IPS-15b (cell line): ENCODE results near the gene MBD5.

Experiments
- H3K27me3 ChIP-seq: one replicate; pipeline ENCODE4 v1.6.1; 2013; ENCODE audit warnings: low read length; ENCODE audit not compliant: control insufficient read depth, insufficient read depth
- H3K36me3 ChIP-seq: one replicate; pipeline ENCODE4 v1.6.1; 2013; ENCODE audit warnings: low read length; ENCODE audit not compliant: control insufficient read depth, insufficient read depth
- H3K4me1 ChIP-seq: one replicate; pipeline ENCODE4 v1.6.1; 2013; ENCODE audit warnings: mild to moderate bottlenecking, low read length; ENCODE audit not compliant: control insufficient read depth, insufficient read depth
- H3K4me3 ChIP-seq: one replicate; pipeline ENCODE4 v1.5.1; 2013; ENCODE audit warnings: low read depth, low read length
- H3K9ac ChIP-seq: one replicate; pipeline ENCODE4 v1.6.1; 2013; ENCODE audit warnings: low read depth, mild to moderate bottlenecking, low read length
- H3K9me3 ChIP-seq: one replicate; pipeline ENCODE4 v1.6.1; 2013; ENCODE audit warnings: mild to moderate bottlenecking, low read length; ENCODE audit not compliant: control insufficient read depth, insufficient read depth

The MBD5 gene

GRCh38 chr2:148132412-148132811 lies 111.5 kb downstream of the MBD5 start:
- H3K4me3 ChIP-seq = no peak overlapping the region
- H3K9me3 ChIP-seq = no peaks in the 10 kb centered on the region
- peaks cover 7% of the 10 kb centered on the region for H3K4me1 ChIP-seq
- no peaks in the 10 kb centered on the region for H3K27me3 ChIP-seq
- no peak overlapping the region for H3K9ac ChIP-seq
- H3K36me3 ChIP-seq = no peaks in the 10 kb centered on the region

GRCh38 chr2:148135705-148136104 lies 114.8 kb downstream of the MBD5 start:
- no peaks in the 10 kb centered on the region for H3K36me3 ChIP-seq
- no peaks in the 10 kb centered on the region for H3K9me3 ChIP-seq
- H3K9ac ChIP-seq = no peak overlapping the region
- no peak overlapping the region for H3K4me3 ChIP-seq
- H3K27me3 ChIP-seq = no peaks in the 10 kb centered on the region
- H3K4me1 ChIP-seq = peaks cover 7% of the 10 kb centered on the region

- Histone ChIP-seq H3K9ac (no peak overlapping the region), H3K9me3 (no peaks in the 10 kb centered on the region), H3K27me3 (no peaks in the 10 kb centered on the region), H3K4me3 (no peak overlapping the region), H3K4me1 (peaks cover 7% of the 10 kb centered on the region), H3K36me3 (no peaks in the 10 kb centered on the region)
Observed at GRCh38 chr2:148136441-148136840, 115.5 kb downstream of the MBD5 start.

- Histone ChIP-seq H3K27me3 (no peaks in the 10 kb centered on the region), H3K4me1 (peaks cover 3% of the 10 kb centered on the region), H3K36me3 (no peaks in the 10 kb centered on the region), H3K9me3 (no peaks in the 10 kb centered on the region), H3K4me3 (no peak overlapping the region), H3K9ac (no peak overlapping the region)
Observed at GRCh38 chr2:148161909-148162435, 141.1 kb downstream of the MBD5 start.

GRCh38 chr2:148162871-148163270 lies 142.0 kb downstream of the MBD5 start:
- Histone ChIP-seq H3K36me3 (no peaks in the 10 kb centered on the region), H3K9me3 (no peaks in the 10 kb centered on the region), H3K27me3 (no peaks in the 10 kb centered on the region), H3K9ac (no peak overlapping the region), H3K4me3 (no peak overlapping the region), H3K4me1 (peaks cover 3% of the 10 kb centered on the region)

- Histone ChIP-seq H3K9ac (no peak overlapping the region), H3K9me3 (no peaks in the 10 kb centered on the region), H3K4me1 (peaks cover 3% of the 10 kb centered on the region), H3K36me3 (no peaks in the 10 kb centered on the region), H3K27me3 (no peaks in the 10 kb centered on the region), H3K4me3 (no peak overlapping the region)
Observed at GRCh38 chr2:148165975-148166374, 145.1 kb downstream of the MBD5 start.

- Histone ChIP-seq H3K9me3 (no peaks in the 10 kb centered on the region), H3K27me3 (no peaks in the 10 kb centered on the region), H3K4me3 (no peak overlapping the region), H3K4me1 (no peaks in the 10 kb centered on the region), H3K36me3 (no peaks in the 10 kb centered on the region), H3K9ac (no peak overlapping the region)
Observed at GRCh38 chr2:148167241-148167766, 146.4 kb downstream of the MBD5 start.

GRCh38 chr2:148167855-148168254 lies 147.0 kb downstream of the MBD5 start:
- no peak overlapping the region for H3K4me3 ChIP-seq
- H3K9me3 ChIP-seq = no peaks in the 10 kb centered on the region
- no peaks in the 10 kb centered on the region for H3K36me3 ChIP-seq
- H3K9ac ChIP-seq = no peak overlapping the region
- no peaks in the 10 kb centered on the region for H3K27me3 ChIP-seq
- no peaks in the 10 kb centered on the region for H3K4me1 ChIP-seq

GRCh38 chr2:148172131-148172753 lies 151.4 kb downstream of the MBD5 start:
- Histone ChIP-seq H3K27me3 (no peaks in the 10 kb centered on the region), H3K4me1 (no peaks in the 10 kb centered on the region), H3K36me3 (no peaks in the 10 kb centered on the region), H3K9ac (no peak overlapping the region), H3K4me3 (no peak overlapping the region), H3K9me3 (no peaks in the 10 kb centered on the region)

GRCh38 chr2:148173168-148173567 lies 152.3 kb downstream of the MBD5 start:
- no peaks in the 10 kb centered on the region for H3K36me3 ChIP-seq
- H3K9me3 ChIP-seq = no peaks in the 10 kb centered on the region
- H3K4me3 ChIP-seq = no peak overlapping the region
- H3K4me1 ChIP-seq = no peaks in the 10 kb centered on the region
- no peaks in the 10 kb centered on the region for H3K27me3 ChIP-seq
- H3K9ac ChIP-seq = no peak overlapping the region

GRCh38 chr2:148177559-148177958 lies 156.7 kb downstream of the MBD5 start:
- no peak overlapping the region for H3K4me3 ChIP-seq

GRCh38 chr2:148179724-148180123 lies 158.8 kb downstream of the MBD5 start:
- Histone ChIP-seq H3K36me3 (no peaks in the 10 kb centered on the region), H3K9me3 (no peaks in the 10 kb centered on the region), H3K27me3 (no peaks in the 10 kb centered on the region), H3K4me3 (no peak overlapping the region), H3K9ac (no peak overlapping the region), H3K4me1 (no peaks in the 10 kb centered on the region)

More at GRCh38 chr2:148177559-148177958, 156.7 kb downstream of the MBD5 start:
- H3K27me3 ChIP-seq = no peaks in the 10 kb centered on the region
- H3K4me1 ChIP-seq = no peaks in the 10 kb centered on the region
- H3K9ac ChIP-seq = no peak overlapping the region
- no peaks in the 10 kb centered on the region for H3K36me3 ChIP-seq
- H3K9me3 ChIP-seq = no peaks in the 10 kb centered on the region
